HepG2 (cell line): ENCODE measurements around the gene MAP3K21.

Source experiments
- AFF4 ChIP-seq: sonication (generic); formaldehyde crosslinking; IDR thresholded peaks from 2 replicates; pipeline ENCODE4 v1.4.0; 2020; ENCODE audit warnings: missing genetic modification reagents
- ATM ChIP-seq: fragments of 450-650 bp; IDR thresholded peaks from 2 replicates; pipeline ENCODE4 v1.7.1; 2017; ENCODE audit warnings: mild to moderate bottlenecking, borderline replicate concordance
- HNF1B ChIP-seq: sonication (generic); formaldehyde crosslinking; IDR thresholded peaks from 2 replicates; pipeline ENCODE4 v1.5.1; 2020; ENCODE audit warnings: mild to moderate bottlenecking, moderate library complexity, missing genetic modification reagents
- ZNF512B ChIP-seq: sonication (generic); formaldehyde crosslinking; IDR thresholded peaks from 2 replicates; pipeline ENCODE4 v1.5.1; 2020; ENCODE audit warnings: missing genetic modification reagents, mild to moderate bottlenecking, borderline replicate concordance

- no peak for TF ChIP-seq ATM
- TF ChIP-seq ZNF512B: no peak
- no peak for TF ChIP-seq HNF1B (CRISPR knock-in tag)
- TF ChIP-seq AFF4 (CRISPR knock-in tag): no peak
Measured at GRCh38 chr1:233393926-233394680, 66.6 kb downstream of the MAP3K21 start.
